GM19025 (cell line): ENCODE measurements around the gene IFNLR1.

Experiments used
- ATAC-seq: cut with Tn5 transposase; IDR thresholded peaks from one replicate; pipeline ENCODE4 v1.9.1; 2021; ENCODE audit warnings: mild to moderate bottlenecking, low read depth, moderate library complexity; ENCODE audit not compliant: unreplicated experiment

IFNLR1 gene

DNA sequence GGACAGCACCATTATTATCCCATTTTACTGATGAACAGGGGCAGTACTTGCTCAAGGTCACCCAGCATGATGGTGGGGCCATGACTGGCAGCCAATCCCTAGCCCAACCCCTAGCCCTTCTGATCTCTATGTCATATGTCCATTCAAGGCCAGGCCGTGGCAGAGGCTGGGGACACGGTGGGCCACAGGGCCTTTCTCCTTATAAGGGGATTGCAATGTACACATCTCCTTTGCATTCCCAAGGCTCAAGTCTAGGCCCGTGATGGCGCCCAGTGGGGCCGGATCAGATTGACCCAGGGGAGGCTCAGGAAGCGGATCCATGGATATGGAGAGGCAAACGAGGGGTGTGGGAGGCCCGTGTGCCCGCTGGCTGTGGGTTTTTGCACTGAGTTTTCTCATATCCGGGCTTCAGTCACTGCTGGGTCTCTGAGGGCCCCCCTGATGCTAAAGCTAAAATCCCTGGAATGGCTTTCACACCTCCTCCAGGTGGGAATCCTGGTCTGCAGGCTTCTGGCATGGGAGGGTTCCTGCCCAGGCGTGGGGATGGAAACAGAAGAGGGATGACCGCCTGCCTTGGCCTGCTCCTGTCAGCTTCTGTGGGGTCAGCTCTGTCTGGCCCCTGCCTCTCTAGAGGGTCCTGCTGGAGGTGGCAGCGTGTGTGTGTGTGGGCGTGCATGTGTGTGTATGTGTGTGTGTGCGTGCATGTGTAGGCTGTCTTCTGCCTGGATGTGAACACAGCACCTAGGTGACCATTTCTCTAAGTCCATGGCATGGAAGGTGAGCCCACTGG lies 77.2 kb downstream of the IFNLR1 start:
- ATAC-seq, result no peak

DNA sequence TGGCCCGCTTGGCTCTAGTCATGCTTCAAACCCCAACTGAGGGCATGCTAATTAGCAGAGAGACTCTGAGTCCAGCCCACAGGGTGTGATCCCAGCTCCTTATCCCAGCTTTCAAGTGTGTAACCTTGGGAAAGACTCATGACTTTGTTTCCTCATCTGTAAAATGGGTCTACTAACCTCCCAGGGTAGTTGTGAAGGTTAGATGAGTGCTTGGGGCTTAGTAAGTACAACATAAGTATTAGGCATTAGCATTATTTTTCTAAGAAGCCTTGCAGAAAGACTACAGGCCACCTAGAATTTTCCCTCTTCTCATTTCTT lies 78.0 kb downstream of the IFNLR1 start:
- no peak for ATAC-seq

DNA sequence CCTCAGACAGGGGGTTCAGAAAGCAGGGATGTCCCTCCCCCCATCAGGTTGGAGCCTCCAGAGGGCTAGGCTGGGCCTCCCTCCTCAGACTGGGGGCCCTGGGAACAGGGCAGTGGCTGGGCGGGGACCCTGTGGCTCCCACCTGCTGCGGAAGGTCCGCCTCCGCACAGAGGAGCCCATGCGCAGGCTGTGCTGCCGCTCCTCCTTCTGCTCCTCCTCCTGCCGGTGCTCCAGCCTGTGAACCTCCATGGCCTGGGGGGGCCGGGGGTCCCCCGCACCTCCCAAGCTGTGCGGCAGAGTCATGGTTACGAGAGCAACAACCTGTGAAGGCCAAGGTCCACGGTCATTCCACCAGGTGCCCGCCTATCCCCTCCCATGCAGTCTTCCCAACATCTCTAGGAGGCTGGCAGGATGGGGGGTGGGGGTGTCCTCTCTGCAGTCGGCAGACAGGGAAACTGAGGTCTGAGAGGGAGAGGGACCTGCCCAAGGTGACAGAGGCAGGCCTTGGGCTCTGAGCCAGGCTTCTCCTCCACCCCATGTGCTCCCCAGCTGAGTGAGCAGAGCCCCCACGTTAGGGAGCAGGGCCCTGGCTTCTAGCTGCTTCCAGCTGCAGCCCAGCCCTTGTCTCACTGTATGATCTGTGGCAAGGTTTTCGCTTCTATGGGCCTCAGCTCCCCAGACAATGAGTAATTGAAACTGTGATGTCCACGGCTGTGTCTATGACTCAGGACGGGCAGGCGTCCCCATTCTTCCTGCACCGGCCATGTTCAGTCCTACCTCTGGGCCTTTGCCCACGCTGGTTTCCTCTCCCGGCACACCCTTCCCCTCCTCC lies 78.5 kb downstream of the IFNLR1 start:
- ATAC-seq, result no peak

DNA sequence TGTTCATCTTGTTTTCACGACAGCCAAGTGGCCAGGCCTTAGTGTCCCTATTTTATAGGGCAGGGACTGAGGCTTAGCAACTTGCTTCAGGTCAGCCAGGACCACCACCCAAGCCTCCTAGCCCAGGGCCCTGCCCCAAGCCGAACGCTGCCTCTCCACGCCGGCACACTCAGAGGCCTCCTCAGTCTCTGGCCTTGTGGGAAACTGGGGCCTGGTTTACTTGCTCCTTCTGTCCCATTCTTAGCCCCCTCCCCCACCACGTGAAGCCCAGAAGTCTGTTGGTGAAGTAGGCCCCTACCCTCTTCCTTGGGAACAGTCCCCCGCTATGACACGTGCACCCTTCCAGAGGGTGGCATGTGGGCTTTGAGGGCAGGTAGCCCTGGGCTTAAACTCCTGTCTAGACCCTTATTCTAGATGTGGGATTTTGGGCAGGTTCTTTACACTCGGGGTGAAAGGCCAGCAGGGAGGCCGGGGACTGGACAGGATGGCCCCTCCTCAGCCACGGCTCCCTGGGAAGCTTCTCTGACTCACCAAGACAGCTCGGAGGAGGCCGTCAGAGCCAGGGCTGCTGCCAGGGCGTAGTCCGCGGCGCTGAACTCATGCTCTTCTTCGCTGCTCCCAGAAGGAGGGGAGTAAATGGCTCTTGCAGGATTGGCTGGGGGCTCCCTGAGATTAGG lies 79.5 kb downstream of the IFNLR1 start:
- ATAC-seq, result no peak

DNA sequence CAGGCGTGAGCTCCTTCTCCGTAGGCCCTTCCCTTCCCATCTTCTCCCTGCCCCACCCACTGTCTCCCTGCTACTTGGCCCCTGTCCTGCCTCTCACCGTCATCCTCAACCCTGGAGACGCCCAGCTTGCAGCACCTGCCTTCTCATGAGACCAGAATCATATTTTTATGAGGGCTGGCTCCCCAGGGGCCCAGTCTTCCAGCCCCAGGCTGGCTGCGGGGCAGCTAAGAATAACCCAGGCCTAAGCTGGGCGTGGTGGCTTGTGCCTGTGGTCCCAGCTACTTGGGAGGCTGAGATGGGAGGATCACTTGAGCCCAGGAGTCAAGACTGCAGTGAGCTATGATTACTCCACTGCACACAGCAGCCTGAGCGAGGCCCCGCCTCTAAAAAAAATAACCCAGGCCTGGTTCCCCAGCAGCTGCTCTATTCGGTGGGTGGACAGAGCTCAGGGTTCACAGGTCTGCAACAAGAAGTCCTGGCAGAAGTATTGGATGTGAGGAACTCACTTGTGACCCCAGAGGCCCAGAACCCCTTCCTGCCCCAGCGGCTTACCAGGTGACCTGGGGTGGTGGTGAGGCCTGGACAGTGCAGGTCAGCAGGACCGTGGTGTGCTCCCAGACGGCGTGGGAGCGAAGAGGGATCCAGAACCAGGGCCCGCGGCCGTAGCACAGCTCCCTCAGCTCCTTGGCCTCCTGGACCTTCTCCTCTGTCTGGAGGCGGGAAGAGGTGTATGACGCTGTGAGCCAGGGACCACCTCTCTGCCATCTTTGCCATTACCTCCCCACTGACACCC lies 81.5 kb downstream of the IFNLR1 start:
- no peak for ATAC-seq

DNA sequence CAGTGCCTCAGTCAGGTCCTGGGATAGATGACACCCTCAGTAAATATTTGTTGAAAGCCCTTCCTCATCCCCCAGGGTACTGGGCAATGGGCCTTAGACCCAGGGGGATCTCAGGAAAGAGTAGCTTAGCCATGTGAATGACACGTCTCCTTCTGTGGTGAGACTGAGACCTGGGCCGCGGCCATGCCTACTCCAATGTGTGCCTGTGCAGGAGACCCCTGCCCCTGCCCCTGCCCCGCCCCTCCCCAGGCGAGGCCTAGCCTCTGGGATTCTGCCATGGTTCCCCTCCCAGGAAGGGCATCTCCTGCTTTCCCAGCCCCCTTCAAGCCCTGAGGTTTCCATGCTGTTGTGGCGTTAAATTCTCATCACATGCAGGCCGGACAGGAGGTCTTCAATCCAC lies 82.2 kb downstream of the IFNLR1 start:
- ATAC-seq, result no peak
